Stimulated activated CD4-positive, alpha-beta T cell treated with anti-CD3 and anti-CD28 coated beads, Interleukin-15, amount 100 ng/mL, for 1 hour (primary cell): ENCODE data around the gene KIFBP.
"Not testable (repeated sequence)": the region's sequence is repeated elsewhere in the genome, so short reads cannot be mapped to it uniquely, and the experiment has no call there.

ENCODE experiments used
- DNase-seq, 2 donors: peaks; one replicate each; pipeline ENCODE4 v3.0.0-alpha.2; 2020; ENCODE audit warnings: low read depth in 1 of 2, low spot score in 1 of 2

Gene KIFBP, protein sequence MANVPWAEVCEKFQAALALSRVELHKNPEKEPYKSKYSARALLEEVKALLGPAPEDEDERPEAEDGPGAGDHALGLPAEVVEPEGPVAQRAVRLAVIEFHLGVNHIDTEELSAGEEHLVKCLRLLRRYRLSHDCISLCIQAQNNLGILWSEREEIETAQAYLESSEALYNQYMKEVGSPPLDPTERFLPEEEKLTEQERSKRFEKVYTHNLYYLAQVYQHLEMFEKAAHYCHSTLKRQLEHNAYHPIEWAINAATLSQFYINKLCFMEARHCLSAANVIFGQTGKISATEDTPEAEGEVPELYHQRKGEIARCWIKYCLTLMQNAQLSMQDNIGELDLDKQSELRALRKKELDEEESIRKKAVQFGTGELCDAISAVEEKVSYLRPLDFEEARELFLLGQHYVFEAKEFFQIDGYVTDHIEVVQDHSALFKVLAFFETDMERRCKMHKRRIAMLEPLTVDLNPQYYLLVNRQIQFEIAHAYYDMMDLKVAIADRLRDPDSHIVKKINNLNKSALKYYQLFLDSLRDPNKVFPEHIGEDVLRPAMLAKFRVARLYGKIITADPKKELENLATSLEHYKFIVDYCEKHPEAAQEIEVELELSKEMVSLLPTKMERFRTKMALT

GRCh38 chr10:68988530-68989316 is at the start of gene KIFBP:
Gene KIFBP (plus strand): TSS chr10:68988803. CDS start chr10:68988833, 30 bp downstream.
- DNase-seq = peak; percentile 53 to 62

DNA sequence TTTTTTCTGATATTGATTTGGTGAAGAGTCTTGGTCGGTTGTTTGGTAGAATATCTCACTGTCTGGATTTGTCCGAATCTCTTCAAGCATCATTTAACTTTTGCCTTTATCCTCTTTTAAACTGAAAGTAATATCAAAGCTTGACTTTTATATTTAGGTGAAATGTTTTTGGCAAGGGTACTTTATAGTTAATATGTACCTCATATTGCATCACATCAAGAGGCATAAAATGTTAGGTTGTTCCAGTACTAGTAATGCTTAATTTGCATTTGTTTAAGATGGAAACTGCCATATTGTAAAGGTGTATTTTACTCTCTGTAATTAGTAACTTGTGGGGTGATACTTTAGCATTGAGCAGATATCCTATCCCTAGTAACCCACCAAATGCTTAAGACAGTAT is 49.7 kb upstream of the KIFBP start:
- DNase-seq = no peak

GRCh38 chr10:68940917-68941316 is 47.7 kb upstream of the KIFBP start:
- DNase-seq = not testable (repeated sequence)

GRCh38 chr10:68950598-68950997 is 38.0 kb upstream of the KIFBP start:
- DNase-seq = no peak

- no peak for DNase-seq
These were observed 33.7 kb upstream of the KIFBP start for GRCh38 chr10:68954904-68955303.

- no peak for DNase-seq
These were observed 33.2 kb upstream of the KIFBP start for GRCh38 chr10:68955355-68955831.

DNA sequence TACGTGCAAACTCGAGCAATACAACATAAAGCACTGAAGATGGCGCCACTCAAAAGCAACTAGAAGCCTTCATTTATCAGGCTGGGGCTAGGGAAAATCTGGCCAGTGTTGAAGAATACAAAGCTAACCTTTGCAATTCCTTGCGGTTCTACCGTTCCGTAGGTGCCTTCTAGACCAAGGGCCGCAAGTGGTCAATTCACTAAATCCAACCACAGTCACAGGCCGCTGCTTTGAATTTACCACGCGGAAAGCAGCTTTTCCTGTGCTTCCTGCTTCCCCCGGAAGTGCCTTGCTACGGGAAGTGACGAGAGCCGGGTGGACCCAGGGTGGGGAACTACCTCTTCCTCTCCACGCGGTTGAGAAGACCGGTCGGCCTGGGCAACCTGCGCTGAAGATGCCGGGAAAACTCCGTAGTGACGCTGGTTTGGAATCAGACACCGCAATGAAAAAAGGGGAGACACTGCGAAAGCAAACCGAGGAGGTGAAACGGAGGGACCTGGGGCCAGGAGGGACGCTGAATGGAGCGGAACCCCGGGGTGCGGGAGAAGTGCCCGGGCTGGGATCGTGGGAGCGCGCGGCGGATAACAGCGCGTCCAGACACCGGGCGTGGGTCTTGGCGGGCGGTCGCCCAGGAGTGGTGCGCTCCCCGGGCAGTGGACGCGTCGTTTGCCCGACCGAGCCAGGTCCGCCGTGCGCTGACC is 32.6 kb upstream of the KIFBP start, which contains the start of gene DDX21:
Gene DDX21 (plus strand): TSS at position 339 of the 701 bp plus-strand sequence. CDS start 56 bp downstream, at position 395.
- peak; percentile 69 to 73 for DNase-seq

- DNase-seq = no peak
These were observed 31.4 kb upstream of the KIFBP start for GRCh38 chr10:68957284-68957615.

- DNase-seq = no peak
These were observed 30.9 kb upstream of the KIFBP start for GRCh38 chr10:68957654-68958053.

DNA sequence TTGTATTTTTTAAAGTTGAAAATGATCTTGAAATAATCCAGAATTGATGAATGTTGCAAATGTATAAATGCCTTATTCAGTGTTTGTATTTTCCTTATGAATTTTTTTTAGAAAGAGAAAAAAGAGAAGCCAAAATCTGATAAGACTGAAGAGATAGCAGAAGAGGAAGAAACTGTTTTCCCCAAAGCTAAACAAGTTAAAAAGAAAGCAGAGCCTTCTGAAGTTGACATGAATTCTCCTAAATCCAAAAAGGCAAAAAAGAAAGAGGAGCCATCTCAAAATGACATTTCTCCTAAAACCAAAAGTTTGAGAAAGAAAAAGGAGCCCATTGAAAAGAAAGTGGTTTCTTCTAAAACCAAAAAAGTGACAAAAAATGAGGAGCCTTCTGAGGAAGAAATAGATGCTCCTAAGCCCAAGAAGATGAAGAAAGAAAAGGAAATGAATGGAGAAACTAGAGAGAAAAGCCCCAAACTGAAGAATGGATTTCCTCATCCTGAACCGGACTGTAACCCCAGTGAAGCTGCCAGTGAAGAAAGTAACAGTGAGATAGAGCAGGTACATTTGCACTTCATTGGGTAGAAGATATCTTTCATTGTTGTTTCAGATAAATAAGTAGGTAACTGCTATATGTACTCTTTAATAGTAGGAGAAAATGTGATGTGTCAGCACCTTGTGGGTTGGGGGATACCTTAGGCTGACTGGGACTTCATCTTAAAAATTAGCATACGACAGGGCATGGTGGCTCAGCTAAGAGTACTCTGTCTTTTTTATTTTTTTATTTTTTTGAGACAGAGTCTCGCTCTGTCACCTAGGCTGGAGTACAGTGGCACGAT is 28.7 kb upstream of the KIFBP start:
- DNase-seq = no peak

- no peak for DNase-seq
These were observed 25.5 kb upstream of the KIFBP start for GRCh38 chr10:68963151-68963550.

DNA sequence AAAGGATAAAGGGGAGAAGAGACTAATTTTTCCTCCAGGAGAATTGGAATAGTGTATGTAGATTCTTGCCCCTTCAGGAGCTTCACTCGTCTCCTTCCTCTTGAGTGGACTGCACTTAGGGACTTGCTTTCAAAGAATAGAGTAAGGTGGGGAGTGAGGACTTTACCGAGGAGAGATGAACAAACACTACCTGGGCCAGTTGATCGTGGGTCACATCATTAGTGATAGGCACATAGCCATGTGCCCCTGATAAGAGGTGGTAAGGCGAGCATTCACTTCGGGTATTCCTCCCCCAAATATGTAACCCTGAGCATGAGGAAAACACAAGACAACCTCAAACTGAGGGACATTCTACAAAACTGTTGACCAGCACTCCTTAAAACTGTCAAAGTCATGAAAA is 14.6 kb upstream of the KIFBP start:
- no peak for DNase-seq

DNA sequence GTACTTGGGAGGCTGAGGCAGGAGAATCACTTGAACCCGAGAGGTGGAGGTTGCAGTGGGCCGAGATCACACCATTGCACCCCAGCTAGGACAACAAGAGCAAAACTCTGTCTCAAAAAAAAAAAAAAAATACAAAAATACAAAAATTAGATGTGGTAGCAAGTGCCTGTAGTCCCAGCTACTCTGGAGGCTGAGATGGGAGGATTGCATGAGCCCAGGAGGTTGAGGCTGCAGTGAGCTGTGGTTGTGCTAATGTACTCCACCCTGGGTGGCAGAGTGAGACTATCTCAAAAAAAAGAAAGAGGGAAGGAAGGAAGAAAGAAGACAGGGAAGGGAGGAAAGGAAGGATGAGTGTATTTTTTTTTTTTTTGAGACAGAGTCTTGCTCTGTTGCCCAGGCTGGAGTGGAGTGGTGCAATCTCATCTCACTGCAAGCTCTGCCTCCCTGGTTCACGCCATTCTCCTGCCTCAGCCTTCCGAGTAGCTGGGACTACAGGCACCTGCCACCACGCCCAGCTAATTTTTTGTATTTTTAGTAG is 12.6 kb upstream of the KIFBP start:
- not testable (repeated sequence) for DNase-seq

DNA sequence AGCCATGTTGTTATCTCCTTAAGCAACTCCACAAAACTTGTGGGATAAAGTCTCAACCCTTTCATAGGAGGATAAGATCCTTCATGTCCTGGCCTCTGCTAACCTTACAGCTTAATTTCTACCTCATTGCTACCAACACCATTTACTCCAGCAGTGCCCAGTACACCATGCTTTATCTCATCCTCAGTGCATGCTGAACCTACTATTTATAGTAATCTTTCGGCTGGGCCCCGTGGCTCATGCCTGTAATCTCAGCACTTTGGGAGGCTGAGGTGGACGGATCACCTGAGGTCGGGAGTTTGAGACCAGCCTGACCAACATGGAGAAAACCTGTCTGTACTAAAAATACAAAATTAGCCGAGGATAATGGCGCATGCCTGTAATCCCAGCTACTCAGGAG is 8.9 kb upstream of the KIFBP start:
- not testable (repeated sequence) for DNase-seq

DNA sequence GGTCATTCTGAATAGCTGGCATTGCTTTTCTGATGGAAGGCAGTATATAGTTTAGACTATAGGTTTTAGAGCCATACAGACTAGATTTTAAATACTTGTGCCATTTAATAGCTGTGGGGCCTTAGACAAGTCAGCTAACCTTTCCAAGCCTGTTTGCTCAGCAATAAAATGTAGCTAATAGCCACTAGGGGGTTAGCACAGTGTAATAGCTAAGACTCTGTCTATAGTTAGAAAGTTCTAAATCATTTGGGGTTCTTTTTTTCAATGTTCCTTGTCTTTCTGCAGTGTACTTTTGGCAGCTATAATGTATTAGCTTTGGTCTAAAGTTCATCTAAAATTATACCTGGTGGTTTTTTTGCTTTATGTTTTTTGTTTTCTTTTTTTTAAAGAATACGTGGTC is 7.5 kb upstream of the KIFBP start:
- DNase-seq = no peak

GRCh38 chr10:68982389-68982788 is 6.2 kb upstream of the KIFBP start:
- DNase-seq = no peak

DNA sequence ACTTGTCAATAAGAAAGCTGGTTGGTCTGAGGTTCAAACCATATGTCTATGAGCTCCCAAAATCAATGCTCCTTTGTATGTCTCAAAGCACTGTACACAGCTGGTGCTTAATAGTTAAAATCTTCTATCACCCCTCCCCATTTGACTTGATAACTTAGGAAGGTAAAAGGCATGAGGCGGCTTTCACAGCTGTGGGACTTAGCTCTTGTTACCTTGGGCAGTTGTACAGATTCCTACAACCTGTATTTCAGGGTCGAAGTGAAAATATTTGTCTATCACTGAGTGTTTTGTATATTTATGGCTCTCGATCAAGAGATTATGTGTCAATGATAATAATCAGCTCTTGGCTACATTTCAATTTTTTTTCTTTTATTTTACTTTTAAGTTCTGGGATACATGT is 992 bp upstream of the KIFBP start:
- no peak for DNase-seq

- no peak for DNase-seq
These were observed 851 bp downstream of the KIFBP start for GRCh38 chr10:68989317-68989990.

DNA sequence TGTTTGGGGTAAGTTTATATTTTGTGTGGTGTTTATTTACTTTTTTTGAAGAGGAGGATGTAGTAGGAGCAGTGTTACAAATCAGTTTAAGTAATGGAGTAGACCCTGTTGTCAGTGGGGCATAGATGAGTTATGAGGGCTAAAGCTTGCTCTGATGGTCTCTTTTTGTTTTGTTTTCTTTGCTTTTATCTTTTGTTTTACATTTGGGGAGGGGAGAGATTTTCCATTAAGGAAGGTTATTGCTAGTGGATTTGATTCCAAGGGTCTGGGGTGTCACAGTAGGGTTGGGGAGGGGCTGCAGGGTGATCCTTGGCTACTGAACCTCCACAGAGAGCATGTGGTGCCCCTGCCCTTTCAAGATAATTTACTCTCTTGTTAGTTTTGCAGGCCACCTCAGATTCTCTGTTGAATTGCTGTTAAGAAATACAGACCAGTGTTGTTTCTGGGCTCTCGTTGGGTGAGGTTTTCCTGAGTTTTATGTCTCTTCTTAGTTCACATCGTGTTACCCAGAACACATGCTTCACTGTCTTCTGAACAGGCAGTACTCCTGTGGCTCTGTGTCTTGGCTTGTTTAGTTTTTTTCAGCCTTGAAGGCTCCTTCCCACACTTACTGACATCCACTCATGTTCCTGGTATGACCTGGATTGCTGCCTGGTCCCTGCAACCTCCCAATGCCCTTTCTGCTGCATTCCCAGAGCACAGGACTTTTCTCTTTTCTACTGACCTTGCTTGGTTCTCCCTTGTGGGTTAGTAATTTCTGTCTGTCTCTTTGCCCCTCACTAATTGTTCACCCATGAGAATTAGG is 4.2 kb downstream of the KIFBP start:
- no peak for DNase-seq
